Muscle layer of duodenum (tissue), 2 donors: Measurements from ENCODE around the gene WHRN.

Source experiments
- H3K27ac ChIP-seq: one replicate; pipeline ENCODE4 v1.7.0; 2013; ENCODE audit warnings: mild to moderate bottlenecking, low read length
- H3K27me3 ChIP-seq: one replicate; pipeline ENCODE4 v1.7.0; 2013; ENCODE audit warnings: low read depth, mild to moderate bottlenecking, control low read depth, low read length
- H3K36me3 ChIP-seq, 2 donors: one replicate each; pipeline ENCODE4 v1.7.0; 2013; ENCODE audit warnings: low read length in 2 of 2, control low read depth in 1 of 2, mild to moderate bottlenecking in 1 of 2; ENCODE audit not compliant: insufficient read depth in 2 of 2, control insufficient read depth in 1 of 2
- H3K4me1 ChIP-seq, 2 donors: one replicate each; pipeline ENCODE4 v1.7.0; 2013; ENCODE audit warnings: low read length in 2 of 2, mild to moderate bottlenecking in 2 of 2, control low read depth in 1 of 2, moderate library complexity in 1 of 2; ENCODE audit not compliant: insufficient read depth in 2 of 2, control insufficient read depth in 1 of 2
- H3K4me3 ChIP-seq, 2 donors: one replicate each; pipeline ENCODE4 v1.7.0; 2013; ENCODE audit warnings: low read length in 2 of 2, low read depth in 1 of 2, mild to moderate bottlenecking in 1 of 2
- H3K9me3 ChIP-seq, 2 donors: one replicate each; pipeline ENCODE4 v1.7.0; 2013; ENCODE audit warnings: low read length in 2 of 2, control low read depth in 1 of 2, mild to moderate bottlenecking in 1 of 2; ENCODE audit not compliant: control insufficient read depth in 1 of 2
- donor health status: healthy.

Gene WHRN

GRCh38 chr9:114411452-114411851 lies 93.8 kb downstream of the WHRN start:
- Histone ChIP-seq H3K36me3 (peaks cover 0 to 7% of the 10 kb centered on the region in 2 donors), H3K27ac (no peak overlapping the region), H3K4me1 (peaks cover 0 to 14% of the 10 kb centered on the region in 2 donors), H3K27me3 (no peaks in the 10 kb centered on the region), H3K9me3 (no peaks in the 10 kb centered on the region), H3K4me3 (no peak overlapping the region)

- Histone ChIP-seq H3K4me3 (no peak overlapping the region), H3K4me1 (peaks cover 0 to 14% of the 10 kb centered on the region in 2 donors), H3K36me3 (peaks cover 0 to 9% of the 10 kb centered on the region in 2 donors), H3K27me3 (no peaks in the 10 kb centered on the region), H3K27ac (no peak overlapping the region), H3K9me3 (no peaks in the 10 kb centered on the region)
These were observed 94.4 kb downstream of the WHRN start for GRCh38 chr9:114410910-114411309.

DNA sequence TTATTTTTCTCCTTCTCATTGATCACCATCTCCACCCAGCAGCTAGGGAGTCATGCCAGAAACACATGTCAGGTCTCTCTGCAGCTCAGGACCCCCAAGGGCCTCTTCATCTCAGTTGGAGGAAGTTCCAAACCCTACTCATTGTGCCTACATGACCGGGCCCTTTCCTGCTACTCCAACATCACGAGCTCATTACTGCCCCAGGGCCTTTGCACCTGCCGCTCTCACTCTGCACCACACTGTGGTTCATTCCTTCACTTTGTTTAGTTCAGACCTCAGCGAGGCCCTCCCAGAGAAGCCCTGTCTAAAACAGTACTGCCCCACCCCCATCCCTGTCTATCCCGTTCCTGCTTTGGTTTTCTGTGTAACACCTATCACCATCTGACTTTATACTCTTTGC lies 95.4 kb downstream of the WHRN start:
- H3K27ac ChIP-seq: no peak overlapping the region
- no peaks in the 10 kb centered on the region for H3K9me3 ChIP-seq
- no peak overlapping the region for H3K4me3 ChIP-seq
- H3K27me3 ChIP-seq: no peaks in the 10 kb centered on the region
- H3K4me1 ChIP-seq: peaks cover 0 to 17% of the 10 kb centered on the region in 2 donors
- peaks cover 0 to 9% of the 10 kb centered on the region in 2 donors for H3K36me3 ChIP-seq

DNA sequence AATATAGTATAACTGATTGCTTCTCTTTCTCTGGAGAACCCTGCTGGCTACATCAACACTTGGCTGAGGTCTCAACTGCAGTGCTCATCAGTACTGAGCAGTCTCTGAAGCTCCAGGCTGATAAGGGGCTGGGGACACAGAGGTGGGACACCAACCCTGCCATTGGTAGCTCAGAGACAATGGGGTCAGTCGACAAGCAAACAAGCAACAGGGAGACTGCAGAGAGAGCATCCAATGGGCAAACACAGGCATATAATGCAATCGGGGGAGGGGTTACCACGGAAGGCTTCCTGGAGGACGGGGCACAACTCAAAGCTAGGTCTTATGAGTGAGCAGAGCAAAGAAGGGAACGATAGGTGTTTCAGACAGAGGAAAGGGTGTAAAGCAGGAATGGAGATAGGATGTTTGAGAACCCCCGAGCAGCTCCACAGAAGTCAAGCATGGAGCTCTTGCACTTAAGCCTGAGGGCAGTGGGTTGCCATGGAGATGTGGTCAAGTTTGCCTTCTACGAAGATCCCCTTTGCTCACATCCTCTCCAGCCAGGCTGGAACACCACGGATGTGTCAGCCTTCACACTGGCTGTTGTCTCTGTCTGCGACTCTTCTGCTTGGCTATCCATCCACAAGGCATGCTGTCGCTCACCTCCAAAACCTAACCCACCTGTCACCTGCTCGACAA lies 96.0 kb downstream of the WHRN start:
- peaks cover 0 to 9% of the 10 kb centered on the region in 2 donors for H3K36me3 ChIP-seq
- no peak overlapping the region for H3K4me3 ChIP-seq
- H3K27me3 ChIP-seq: no peaks in the 10 kb centered on the region
- H3K9me3 ChIP-seq: no peaks in the 10 kb centered on the region
- H3K4me1 ChIP-seq: peaks cover 0 to 12% of the 10 kb centered on the region in 2 donors
- no peak overlapping the region for H3K27ac ChIP-seq

DNA sequence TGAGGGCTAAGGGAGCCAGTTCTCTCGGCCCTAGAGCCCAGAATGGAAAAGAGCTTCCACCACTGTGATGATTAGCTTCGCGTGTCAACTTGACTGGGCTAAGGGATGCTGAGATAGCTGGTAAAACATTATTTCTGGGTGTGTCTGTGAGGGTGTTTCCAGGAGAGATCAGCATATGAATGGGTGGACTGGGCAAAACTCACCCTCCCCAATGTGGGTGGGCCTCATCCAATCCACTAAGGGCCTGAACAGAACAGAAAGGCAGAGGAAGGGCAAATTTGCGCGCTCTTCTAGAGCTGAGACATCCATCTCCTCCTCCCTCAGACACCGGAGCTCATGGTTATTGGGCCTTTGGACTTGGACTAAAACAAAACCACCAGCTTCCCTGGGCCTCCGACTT lies 96.6 kb downstream of the WHRN start:
- Histone ChIP-seq H3K27me3 (no peaks in the 10 kb centered on the region), H3K36me3 (peaks cover 0 to 12% of the 10 kb centered on the region in 2 donors), H3K4me1 (peaks cover 0 to 6% of the 10 kb centered on the region in 2 donors), H3K4me3 (no peak overlapping the region), H3K9me3 (no peaks in the 10 kb centered on the region), H3K27ac (no peak overlapping the region)

DNA sequence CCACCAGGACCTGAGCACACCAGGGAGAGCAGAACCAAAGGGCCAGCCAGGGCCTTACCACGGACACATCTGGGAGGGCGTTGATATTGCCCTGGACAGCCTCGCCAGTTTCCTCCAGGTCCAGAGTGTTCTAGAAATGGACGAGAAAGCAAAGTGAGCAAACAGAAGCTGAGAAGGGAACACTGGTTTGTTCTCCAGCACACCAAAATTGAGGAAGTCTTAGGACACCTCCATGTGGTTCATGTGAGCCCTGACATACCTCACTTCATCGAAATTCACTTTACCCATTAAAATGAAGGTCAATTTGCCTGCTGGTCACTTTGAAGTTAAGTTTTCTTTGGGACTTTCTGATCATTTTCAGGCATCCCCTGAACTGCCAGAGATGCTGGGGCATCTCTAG lies 97.4 kb downstream of the WHRN start:
- H3K9me3 ChIP-seq: no peaks in the 10 kb centered on the region
- H3K4me1 ChIP-seq: peaks cover 0 to 3% of the 10 kb centered on the region in 2 donors
- no peaks in the 10 kb centered on the region for H3K27me3 ChIP-seq
- H3K36me3 ChIP-seq: peaks cover 1 to 20% of the 10 kb centered on the region in 2 donors
- no peak overlapping the region for H3K27ac ChIP-seq
- H3K4me3 ChIP-seq: no peak overlapping the region

DNA sequence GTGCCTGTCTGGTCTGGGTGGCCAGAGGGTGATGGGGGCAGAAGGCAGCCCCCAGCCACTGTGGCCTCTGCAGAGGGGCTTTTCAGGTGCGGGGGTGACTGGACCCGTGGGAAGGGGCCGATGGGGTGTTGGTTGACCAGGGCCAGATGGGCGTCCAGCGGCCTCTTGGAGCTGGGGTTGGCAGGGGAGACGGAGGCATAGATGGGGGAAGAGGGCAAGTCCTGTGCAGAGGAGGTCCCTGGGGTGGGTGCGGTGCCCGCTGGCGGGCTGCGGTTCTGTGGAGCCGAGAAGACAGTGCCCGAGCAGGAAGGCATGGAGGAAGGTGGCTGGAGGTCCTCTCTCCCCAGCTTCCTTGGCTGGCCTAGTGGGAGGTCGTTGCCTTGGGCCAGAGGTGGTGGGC lies 98.8 kb downstream of the WHRN start:
- Histone ChIP-seq H3K36me3 (peaks cover 7 to 30% of the 10 kb centered on the region in 2 donors), H3K4me1 (peaks cover 0 to 3% of the 10 kb centered on the region in 2 donors), H3K4me3 (no peak overlapping the region), H3K27ac (no peak overlapping the region), H3K9me3 (no peaks in the 10 kb centered on the region), H3K27me3 (no peaks in the 10 kb centered on the region)

- H3K4me1 ChIP-seq: peaks cover 0 to 3% of the 10 kb centered on the region in 2 donors
- no peak overlapping the region for H3K27ac ChIP-seq
- no peaks in the 10 kb centered on the region for H3K27me3 ChIP-seq
- no peak overlapping the region for H3K4me3 ChIP-seq
- peaks cover 7 to 30% of the 10 kb centered on the region in 2 donors for H3K36me3 ChIP-seq
- no peaks in the 10 kb centered on the region for H3K9me3 ChIP-seq
These were observed 99.8 kb downstream of the WHRN start for GRCh38 chr9:114405294-114406034.

GRCh38 chr9:114404531-114404930 lies 100.7 kb downstream of the WHRN start:
- Histone ChIP-seq H3K36me3 (peaks cover 7 to 30% of the 10 kb centered on the region in 2 donors), H3K27ac (no peak overlapping the region), H3K4me3 (no peak overlapping the region), H3K4me1 (peaks cover 0 to 3% of the 10 kb centered on the region in 2 donors), H3K27me3 (no peaks in the 10 kb centered on the region), H3K9me3 (no peaks in the 10 kb centered on the region)

DNA sequence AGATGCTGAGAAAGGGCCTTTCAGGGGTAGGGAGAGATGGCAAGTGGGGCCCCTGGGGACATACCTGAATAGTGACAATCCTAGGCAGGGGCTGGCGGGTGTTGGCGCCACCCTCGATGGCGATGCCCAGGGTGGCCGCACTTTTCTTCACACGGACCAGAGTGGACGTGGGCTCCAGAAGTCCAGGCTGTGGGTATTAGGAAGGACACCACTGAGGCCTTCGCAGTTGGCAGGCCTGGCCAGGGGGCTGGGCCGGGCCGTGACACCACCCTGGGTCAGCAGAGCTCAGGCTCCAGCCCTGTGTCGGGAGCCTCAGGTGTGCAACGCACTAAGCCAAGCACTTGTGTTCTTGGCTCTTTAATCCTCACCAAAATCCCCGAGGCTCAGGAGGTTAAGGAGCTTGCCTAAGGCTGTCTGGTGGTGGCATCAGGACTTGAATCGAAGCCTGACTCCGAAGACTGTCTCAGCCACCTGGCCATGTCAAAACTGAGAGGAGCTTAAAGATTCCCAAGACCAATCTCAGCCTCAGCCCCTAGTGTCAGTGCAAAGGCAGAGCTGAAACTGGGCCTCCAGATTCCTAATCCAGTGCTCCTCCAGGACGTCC lies 102.0 kb downstream of the WHRN start:
- no peak overlapping the region for H3K27ac ChIP-seq
- peaks cover 7 to 30% of the 10 kb centered on the region in 2 donors for H3K36me3 ChIP-seq
- no peak overlapping the region for H3K4me3 ChIP-seq
- no peaks in the 10 kb centered on the region for H3K9me3 ChIP-seq
- H3K4me1 ChIP-seq: peaks cover 0 to 3% of the 10 kb centered on the region in 2 donors
- no peaks in the 10 kb centered on the region for H3K27me3 ChIP-seq

DNA sequence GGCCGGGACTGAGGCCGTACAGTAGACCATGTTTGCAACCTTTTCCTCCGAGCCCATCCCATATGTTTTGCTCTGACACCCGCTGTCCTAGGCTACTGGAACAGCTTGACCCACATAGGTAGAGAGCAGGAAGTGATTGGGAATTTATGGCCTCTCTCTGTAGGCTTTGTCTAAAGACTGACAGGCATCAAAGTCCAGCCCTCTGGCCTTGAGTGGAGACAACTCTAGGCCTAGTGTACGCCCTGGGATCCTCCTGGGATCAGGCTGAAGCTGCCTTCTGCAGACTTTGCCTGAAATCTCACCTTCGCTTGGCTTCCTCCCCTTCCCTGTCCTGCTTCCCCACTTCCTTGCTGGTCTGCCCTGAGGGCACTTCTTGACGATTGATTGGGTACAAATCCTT lies 103.9 kb downstream of the WHRN start:
- H3K4me1 ChIP-seq: peaks cover 6% of the 10 kb centered on the region in 2 donors
- peaks cover 7 to 23% of the 10 kb centered on the region in 2 donors for H3K36me3 ChIP-seq
- no peaks in the 10 kb centered on the region for H3K9me3 ChIP-seq
- H3K27me3 ChIP-seq: no peaks in the 10 kb centered on the region
- H3K27ac ChIP-seq: no peak overlapping the region
- H3K4me3 ChIP-seq: no peak overlapping the region
